Naive thymus-derived CD4-positive, alpha-beta T cell (primary cell): ENCODE data around the gene GLT1D1. TPM values are rescaled to one million over a fixed set of nuclear protein-coding genes. Genes with fewer than 3 reads are reported as not detected.
"Not testable (repeated sequence)": the region's sequence is repeated elsewhere in the genome, so short reads cannot be mapped to it uniquely, and the experiment has no call there.

Experiments
- ATAC-seq: fragments of 150-1000 bp; cut with Tn5 transposase; 2 replicates; pipeline ENCODE4 v1.10.0; 2021; ENCODE audit warnings: mild to moderate bottlenecking, moderate library complexity
- CTCF ChIA-PET: fragments of 350-600 bp; sonication (Branson Sonifier 250); formaldehyde crosslinking; loops from one replicate; lab custom pipeline; 2021; ENCODE audit warnings: antibody characterized with exemption; lab: Charles Lee
- POLR2A ChIA-PET: fragments of 350-600 bp; sonication (Branson Sonifier 250); formaldehyde crosslinking; loops from one replicate; lab custom pipeline; 2021; ENCODE audit warnings: antibody characterized with exemption, inconsistent platforms; lab: Charles Lee
- DNase-seq, 9 donors: peaks; one replicate each; pipeline versions ENCODE4 v3.0.0 to v3.0.0-alpha.2; 2020 to 2022; ENCODE audit warnings: mixed read lengths in 1 of 9
- H3K27ac ChIP-seq: one replicate; pipeline ENCODE4 v1.7.0; 2013; ENCODE audit warnings: mild to moderate bottlenecking, low read depth, low read length, moderate library complexity
- H3K27me3 ChIP-seq, 2 donors: one replicate each; pipeline ENCODE4 v1.7.0; 2013; ENCODE audit warnings: low read length in 2 of 2, mild to moderate bottlenecking in 2 of 2, moderate library complexity in 2 of 2; ENCODE audit not compliant: control insufficient read depth in 2 of 2, insufficient read depth in 2 of 2
- H3K36me3 ChIP-seq, 3 experiments: 1 replicate in 2 of 3; 2 replicates in 1 of 3; pipeline ENCODE4 v1.7.0; 2013; ENCODE audit warnings: low read length in 3 of 3, mild to moderate bottlenecking in 3 of 3, moderate library complexity in 1 of 3; ENCODE audit not compliant: insufficient read depth in 3 of 3, control insufficient read depth in 2 of 3
- H3K4me1 ChIP-seq, 2 donors: one replicate each; pipeline ENCODE4 v1.7.0; 2013; ENCODE audit warnings: low read length in 2 of 2, mild to moderate bottlenecking in 2 of 2, moderate library complexity in 1 of 2; ENCODE audit not compliant: control insufficient read depth in 2 of 2, insufficient read depth in 2 of 2
- H3K4me3 ChIP-seq: 2 replicates; pipeline ENCODE4 v1.7.0; 2013; ENCODE audit warnings: mild to moderate bottlenecking, low read length
- H3K9me3 ChIP-seq, 3 experiments: 1 replicate in 2 of 3; 2 replicates in 1 of 3; pipeline ENCODE4 v1.7.0; 2013; ENCODE audit warnings: low read length in 3 of 3; ENCODE audit not compliant: control insufficient read depth in 2 of 3
- H3K27ac Mint-ChIP-seq, 9 donors: one replicate each; pipeline ENCODE4 v1.8.0; 2020 to 2022; ENCODE audit warnings: mixed read lengths in 9 of 9, mild to moderate bottlenecking in 8 of 9, moderate library complexity in 5 of 9, inconsistent platforms in 2 of 9
- H3K27me3 Mint-ChIP-seq, 5 donors: one replicate each; pipeline ENCODE4 v1.8.0; 2021 to 2022; ENCODE audit warnings: mixed read lengths in 5 of 5, mild to moderate bottlenecking in 1 of 5
- H3K36me3 Mint-ChIP-seq, 5 donors: one replicate each; pipeline ENCODE4 v1.8.0; 2020 to 2022; ENCODE audit warnings: mixed read lengths in 5 of 5, mild to moderate bottlenecking in 3 of 5, inconsistent platforms in 1 of 5
- H3K4me1 Mint-ChIP-seq, 7 donors: one replicate each; pipeline ENCODE4 v1.8.0; 2020 to 2022; ENCODE audit warnings: mixed read lengths in 7 of 7, mild to moderate bottlenecking in 3 of 7, inconsistent platforms in 1 of 7
- H3K4me3 Mint-ChIP-seq, 10 donors: one replicate each; pipeline ENCODE4 v1.8.0; 2020 to 2022; ENCODE audit warnings: mild to moderate bottlenecking in 10 of 10, mixed read lengths in 10 of 10, moderate library complexity in 6 of 10, inconsistent platforms in 2 of 10
- H3K9me3 Mint-ChIP-seq, 11 donors: one replicate each; pipeline ENCODE4 v1.8.0; 2020 to 2022; ENCODE audit warnings: mixed read lengths in 11 of 11, mild to moderate bottlenecking in 4 of 11, inconsistent platforms in 1 of 11, moderate library complexity in 1 of 11
- intact Hi-C, 2 donors: fragments of 100-400 bp; cut with micrococcal nuclease; formaldehyde crosslinking; loops; one replicate each; pipeline ENCODE4 v1.15.1; 2023
- polyA plus RNA-seq, 2 donors: library from polyadenylated mRNA; unstranded; fragments of 300-500 nt; fragmentation: Illumina TruSeq; gene quantifications; one replicate each; pipeline ENCODE4 v1.2.3, GENCODE V29; 2021
- total RNA-seq, 6 experiments: library from RNA in 5 of 6; stranded (reverse) in 5 of 6; gene quantifications; 1 replicate in 5 of 6; 2 replicates in 1 of 6; pipeline ENCODE4 v1.2.3 and lab custom pipeline; 2021 to 2026

GLT1D1 gene
- total and polyA plus RNA-seq, 7 experiments from 2014 or later, result 0.11 to 16.9 (median 1.1) TPM; not detected in 3

- Mint-ChIP-seq H3K4me1 (peaks cover 0 to 22% (median 4%) of the 10 kb centered on the region in 7 donors), H3K27me3 (peaks cover 0 to 8% (median 4%) of the 10 kb centered on the region in 5 donors), H3K36me3 (peaks cover 0 to 1% (median 0%) of the 10 kb centered on the region in 5 donors), H3K27ac (no peak overlapping the region), H3K9me3 (peaks cover 0 to 2% (median 0%) of the 10 kb centered on the region in 11 donors), H3K4me3 (no peak overlapping the region)
- ChIA-PET CTCF (no interaction called here), POLR2A (no interaction called here)
- ATAC-seq, result no peak
- peaks cover 0 to 4% of the 10 kb centered on the region in 2 donors for H3K4me1 ChIP-seq
- no peak overlapping the region for H3K27ac ChIP-seq
- H3K27me3 ChIP-seq, result no peaks in the 10 kb centered on the region
- intact Hi-C loops, result no loop called here
- no peaks in the 10 kb centered on the region for H3K9me3 ChIP-seq
- H3K4me3 ChIP-seq, result no peak overlapping the region
- DNase-seq, result no peak
- no peaks in the 10 kb centered on the region for H3K36me3 ChIP-seq
Observed at GRCh38 chr12:128842579-128842978, 10.7 kb upstream of the GLT1D1 start.

DNA sequence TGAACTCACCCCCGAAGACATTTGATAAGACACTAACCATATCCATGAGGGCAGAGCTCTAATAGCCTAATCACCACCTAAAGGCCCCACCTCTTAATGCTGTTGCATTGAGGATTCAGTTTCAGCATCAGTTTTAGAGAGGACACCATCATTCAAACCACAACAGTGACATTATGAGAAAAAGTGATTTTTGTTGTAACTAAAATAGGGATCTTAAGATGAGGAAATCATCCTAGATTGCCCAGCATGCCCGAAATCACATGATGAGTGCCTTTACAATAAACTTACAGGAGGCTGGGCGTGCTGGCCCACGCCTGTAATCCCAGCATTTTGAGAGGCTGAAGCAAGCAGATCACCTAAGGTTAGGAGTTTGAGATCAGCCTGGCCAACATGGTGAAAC lies 9.7 kb upstream of the GLT1D1 start:
- CTCF ChIA-PET, result no interaction called here
- Mint-ChIP-seq H3K27ac (no peak overlapping the region), H3K36me3 (peaks cover 0 to 1% (median 0%) of the 10 kb centered on the region in 5 donors), H3K4me1 (peaks cover 0 to 22% (median 4%) of the 10 kb centered on the region in 7 donors), H3K27me3 (peaks cover 0 to 8% (median 4%) of the 10 kb centered on the region in 5 donors), H3K9me3 (peaks cover 0 to 4% (median 0%) of the 10 kb centered on the region in 11 donors), H3K4me3 (no peak overlapping the region)
- Histone ChIP-seq H3K4me1 (peaks cover 0 to 4% of the 10 kb centered on the region in 2 donors), H3K4me3 (no peak overlapping the region), H3K9me3 (no peaks in the 10 kb centered on the region), H3K27ac (no peak overlapping the region), H3K36me3 (no peaks in the 10 kb centered on the region), H3K27me3 (no peaks in the 10 kb centered on the region)
- POLR2A ChIA-PET, result no interaction called here
- intact Hi-C loops, result no loop called here
- DNase-seq (no peak), ATAC-seq (peak; percentile 64)

GRCh38 chr12:128844031-128844635 lies 9.1 kb upstream of the GLT1D1 start:
- peak overlapping the region in 1 of 9 donors; percentile 23 for H3K27ac Mint-ChIP-seq
- CTCF ChIA-PET, result no interaction called here
- Histone ChIP-seq H3K9me3 (no peaks in the 10 kb centered on the region), H3K36me3 (no peaks in the 10 kb centered on the region), H3K4me3 (no peak overlapping the region), H3K27ac (no peak overlapping the region), H3K4me1 (peaks cover 0 to 4% of the 10 kb centered on the region in 2 donors), H3K27me3 (no peaks in the 10 kb centered on the region)
- H3K9me3 Mint-ChIP-seq, result peaks cover 0 to 4% (median 0%) of the 10 kb centered on the region in 11 donors
- H3K27me3 Mint-ChIP-seq, result peaks cover 0 to 8% (median 4%) of the 10 kb centered on the region in 5 donors
- H3K4me1 Mint-ChIP-seq, result peaks cover 0 to 22% (median 4%) of the 10 kb centered on the region in 7 donors
- peaks cover 0 to 1% (median 0%) of the 10 kb centered on the region in 5 donors for H3K36me3 Mint-ChIP-seq
- peak; percentile 87 for ATAC-seq
- intact Hi-C loops, result loop anchor here in 1 of 2 donors (1.0 kb wide), 1 partner anchor 34 kb away; no protein-coding TSS in a partner anchor
- POLR2A ChIA-PET, result no interaction called here
- DNase-seq, result no peak
- no peak overlapping the region for H3K4me3 Mint-ChIP-seq

DNA sequence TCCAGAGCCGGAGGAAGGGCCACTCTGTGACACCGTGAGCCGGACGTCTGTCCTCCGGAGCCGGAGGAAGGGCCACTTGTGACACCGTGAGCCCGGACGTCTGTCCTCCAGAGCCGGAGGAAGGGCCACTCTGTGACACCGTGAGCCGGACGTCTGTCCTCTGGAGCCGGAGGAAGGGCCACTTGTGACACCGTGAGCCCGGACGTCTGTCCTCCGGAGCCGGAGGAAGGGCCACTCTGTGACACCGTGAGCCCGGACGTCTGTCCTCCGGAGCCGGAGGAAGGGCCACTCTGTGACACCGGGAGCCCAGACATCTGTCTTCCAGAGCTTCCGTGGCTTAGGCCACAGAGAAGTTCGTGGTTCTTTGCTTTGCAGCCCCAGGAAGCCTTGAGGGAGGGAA lies 6.6 kb upstream of the GLT1D1 start:
- H3K9me3 ChIP-seq, intact Hi-C loops, H3K27ac Mint-ChIP-seq, DNase-seq, H3K27ac ChIP-seq, H3K36me3 Mint-ChIP-seq, H3K4me3 Mint-ChIP-seq, H3K4me1 ChIP-seq, H3K4me3 ChIP-seq, H3K9me3 Mint-ChIP-seq, ATAC-seq, H3K27me3 ChIP-seq, CTCF ChIA-PET, H3K36me3 ChIP-seq, POLR2A ChIA-PET: not testable (repeated sequence)
- H3K27me3 Mint-ChIP-seq, result peaks cover 0 to 10% (median 3%) of the 10 kb centered on the region in 5 donors
- H3K4me1 Mint-ChIP-seq, result peaks cover 0 to 12% (median 0%) of the 10 kb centered on the region in 7 donors

DNA sequence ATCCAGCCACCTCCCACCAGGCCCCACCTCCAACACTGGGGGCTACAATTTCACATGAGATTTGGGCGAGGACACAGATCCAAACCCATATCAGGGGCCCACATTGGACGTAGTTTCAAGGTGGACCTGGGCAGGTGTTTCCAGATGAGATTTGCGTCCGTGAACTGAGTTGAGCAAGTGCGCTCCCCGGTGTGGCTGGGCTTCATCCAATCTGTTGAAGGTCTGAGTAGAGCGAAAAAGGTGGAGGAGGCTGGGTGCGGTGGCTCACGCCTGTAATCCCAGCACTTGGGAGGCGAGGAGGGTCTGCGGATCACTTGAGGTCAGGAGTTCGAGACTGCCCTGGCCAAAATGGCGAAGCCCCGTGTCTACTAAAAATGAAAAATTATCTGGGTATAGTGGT lies 4.9 kb upstream of the GLT1D1 start:
- Histone ChIP-seq H3K4me3 (no peak overlapping the region), H3K27ac (no peak overlapping the region), H3K4me1 (no peaks in the 10 kb centered on the region), H3K27me3 (no peaks in the 10 kb centered on the region), H3K36me3 (no peaks in the 10 kb centered on the region), H3K9me3 (no peaks in the 10 kb centered on the region)
- intact Hi-C loops, result no loop called here
- Mint-ChIP-seq H3K4me3 (no peak overlapping the region), H3K36me3 (no peaks in the 10 kb centered on the region), H3K27ac (no peak overlapping the region), H3K4me1 (peaks cover 0 to 7% (median 0%) of the 10 kb centered on the region in 7 donors), H3K9me3 (peaks cover 0 to 6% (median 0%) of the 10 kb centered on the region in 11 donors), H3K27me3 (peaks cover 6 to 17% (median 13%) of the 10 kb centered on the region in 5 donors)
- DNase-seq, result no peak
- CTCF ChIA-PET, result no interaction called here
- ATAC-seq, result no peak
- POLR2A ChIA-PET, result no interaction called here

DNA sequence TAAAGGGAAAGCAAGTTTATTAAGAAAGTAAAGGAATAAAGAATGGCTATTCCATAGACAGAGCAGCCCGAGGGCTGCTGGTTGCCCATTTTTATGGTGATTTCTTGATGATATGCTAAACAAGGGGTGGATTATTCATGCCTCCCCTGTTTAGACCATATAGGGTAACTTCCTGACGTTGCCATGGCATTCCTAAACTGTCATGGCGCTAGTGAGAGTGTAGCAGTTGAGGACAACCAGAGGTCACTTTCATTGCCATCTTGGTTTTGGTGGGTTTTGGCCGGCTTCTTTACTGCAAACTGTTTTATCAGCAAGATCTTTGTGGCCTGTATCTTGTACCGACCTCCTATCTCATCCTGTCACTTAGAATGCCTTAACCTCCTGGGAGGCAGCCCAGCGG lies 3.5 kb upstream of the GLT1D1 start:
- POLR2A ChIA-PET, DNase-seq, H3K4me1 ChIP-seq, H3K4me1 Mint-ChIP-seq, H3K4me3 Mint-ChIP-seq, H3K4me3 ChIP-seq, H3K9me3 ChIP-seq, H3K9me3 Mint-ChIP-seq, H3K27ac ChIP-seq, ATAC-seq, H3K36me3 ChIP-seq, CTCF ChIA-PET, H3K27me3 ChIP-seq, H3K27ac Mint-ChIP-seq, H3K36me3 Mint-ChIP-seq, intact Hi-C loops: not testable (repeated sequence)
- peaks cover 16 to 27% (median 20%) of the 10 kb centered on the region in 5 donors for H3K27me3 Mint-ChIP-seq

DNA sequence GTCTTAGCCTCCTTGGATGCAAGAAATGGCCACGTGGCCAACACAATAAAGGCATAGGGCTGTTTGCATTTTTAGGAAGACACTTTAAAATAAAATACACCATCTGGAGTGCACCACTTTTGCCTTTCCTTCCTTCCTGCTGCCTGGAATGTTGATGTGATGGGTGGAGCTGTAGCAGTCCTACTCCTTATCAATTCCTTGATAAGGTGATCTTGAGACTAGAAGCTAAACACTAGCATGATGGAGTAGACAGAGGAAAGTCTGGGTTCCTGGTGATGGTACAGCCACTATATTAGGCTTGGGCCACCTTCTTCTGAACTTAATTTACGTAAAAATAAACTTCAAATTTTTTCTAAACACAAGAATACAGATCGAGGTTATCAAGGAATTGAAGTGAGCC lies 2.9 kb upstream of the GLT1D1 start:
- no peak for DNase-seq
- Mint-ChIP-seq H3K27ac (no peak overlapping the region), H3K27me3 (peaks cover 18 to 30% (median 26%) of the 10 kb centered on the region in 5 donors), H3K9me3 (peaks cover 0 to 6% (median 0%) of the 10 kb centered on the region in 11 donors), H3K4me1 (peaks cover 0 to 8% (median 4%) of the 10 kb centered on the region in 7 donors), H3K4me3 (no peak overlapping the region), H3K36me3 (no peaks in the 10 kb centered on the region)
- intact Hi-C loops, result no loop called here
- ChIA-PET POLR2A (no interaction called here), CTCF (no interaction called here)
- no peaks in the 10 kb centered on the region for H3K27me3 ChIP-seq
- H3K4me3 ChIP-seq, result no peak overlapping the region
- no peaks in the 10 kb centered on the region for H3K9me3 ChIP-seq
- H3K27ac ChIP-seq, result no peak overlapping the region
- H3K4me1 ChIP-seq, result no peaks in the 10 kb centered on the region
- no peak for ATAC-seq
- no peaks in the 10 kb centered on the region for H3K36me3 ChIP-seq
